Measurements from ENCODE around the gene SOX3.

SOX3 gene

GRCh38 chrX:140504371-140505324, at the start of gene SOX3:
Gene SOX3 (minus strand): TSS chrX:140505069. CDS start chrX:140505060, 9 bp downstream.
- no peak for DNase-seq (ENCODE audit: low spot score)

GRCh38 chrX:140548985-140549384, 44.1 kb upstream of the SOX3 start:
- DNase-seq (ENCODE audit: low spot score) = no peak

- DNase-seq (ENCODE audit: low spot score) = no peak
Measured at GRCh38 chrX:140526171-140526570, 21.3 kb upstream of the SOX3 start.

- no peak for DNase-seq (ENCODE audit: low spot score)
Measured at GRCh38 chrX:140525448-140525847, 20.6 kb upstream of the SOX3 start.

GRCh38 chrX:140524556-140524955, 19.7 kb upstream of the SOX3 start:
- DNase-seq (ENCODE audit: low spot score) = no peak

- no peak for DNase-seq (ENCODE audit: low spot score)
Measured at GRCh38 chrX:140521393-140521792, 16.5 kb upstream of the SOX3 start.

- DNase-seq (ENCODE audit: low spot score) = no peak
Measured at GRCh38 chrX:140514554-140514953, 9.7 kb upstream of the SOX3 start.

- DNase-seq (ENCODE audit: low spot score) = no peak
Measured at GRCh38 chrX:140510895-140511295, 6.0 kb upstream of the SOX3 start.

GRCh38 chrX:140510306-140510676, 5.4 kb upstream of the SOX3 start:
- no peak for DNase-seq (ENCODE audit: low spot score)

GRCh38 chrX:140509468-140510305, 4.8 kb upstream of the SOX3 start:
- no peak for DNase-seq (ENCODE audit: low spot score)

- no peak for DNase-seq (ENCODE audit: low spot score)
Measured at GRCh38 chrX:140508958-140509357, 4.1 kb upstream of the SOX3 start.

- DNase-seq (ENCODE audit: low spot score) = no peak
Measured at GRCh38 chrX:140507982-140508305, 3.1 kb upstream of the SOX3 start.

GRCh38 chrX:140507223-140507981, 2.5 kb upstream of the SOX3 start:
- DNase-seq (ENCODE audit: low spot score) = no peak

GRCh38 chrX:140505421-140506337, 810 bp upstream of the SOX3 start:
- DNase-seq (ENCODE audit: low spot score) = no peak

GRCh38 chrX:140503714-140504351, 1.0 kb downstream of the SOX3 start:
- no peak for DNase-seq (ENCODE audit: low spot score)

- DNase-seq (ENCODE audit: low spot score) = no peak
Measured at GRCh38 chrX:140503238-140503601, 1.6 kb downstream of the SOX3 start.

GRCh38 chrX:140502491-140503237, 2.2 kb downstream of the SOX3 start:
- DNase-seq (ENCODE audit: low spot score) = no peak

GRCh38 chrX:140501940-140502468, 2.9 kb downstream of the SOX3 start:
- no peak for DNase-seq (ENCODE audit: low spot score)

GRCh38 chrX:140501321-140501720, 3.5 kb downstream of the SOX3 start:
- DNase-seq (ENCODE audit: low spot score) = no peak

GRCh38 chrX:140500441-140500840, 4.4 kb downstream of the SOX3 start:
- DNase-seq (ENCODE audit: low spot score) = no peak
